ENCODE measurements around the gene PGM5. TPM values are rescaled to one million over a fixed set of nuclear protein-coding genes. Genes with fewer than 3 reads are reported as not detected.
"Not testable (repeated sequence)": the region's sequence is repeated elsewhere in the genome, so short reads cannot be mapped to it uniquely, and the experiment has no call there.

The PGM5 gene
- total RNA-seq, 1 donor from 2014 or later: not detected

- H3K4me3 Mint-ChIP-seq (ENCODE audit: low read depth); H3K36me3 Mint-ChIP-seq (ENCODE audit: low read depth); intact Hi-C loops (cut with micrococcal nuclease): not testable (repeated sequence)
Measured at GRCh38 chr9:68342265-68343025, 14.0 kb upstream of the PGM5 start.

DNA sequence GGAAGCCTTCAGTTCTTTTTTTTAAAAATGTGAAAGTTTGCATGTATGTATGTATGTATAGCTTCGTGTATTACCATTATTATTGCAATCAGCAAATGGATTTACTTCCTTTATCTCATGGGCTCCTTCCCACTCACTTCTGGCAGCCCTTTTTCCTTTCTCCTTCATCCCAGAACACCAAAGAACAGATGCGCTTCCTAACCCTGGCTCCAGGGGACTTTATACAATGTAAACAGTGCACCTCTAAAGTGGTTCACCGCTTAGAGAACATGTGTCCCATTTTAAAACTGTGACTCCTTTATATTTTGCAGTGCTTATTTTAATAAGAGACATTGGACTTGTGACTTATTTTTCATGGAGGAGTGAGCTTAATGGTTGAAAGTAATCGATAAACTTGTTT lies 13.2 kb upstream of the PGM5 start:
- H3K27ac Mint-ChIP-seq; DNase-seq (ENCODE audit: low spot score); H3K36me3 Mint-ChIP-seq (ENCODE audit: low read depth); H3K4me3 Mint-ChIP-seq (ENCODE audit: low read depth); H3K9me3 Mint-ChIP-seq; H3K4me1 Mint-ChIP-seq (ENCODE audit: low read depth); intact Hi-C loops (cut with micrococcal nuclease): not testable (repeated sequence)
- peaks cover 13% of the 10 kb centered on the region for H3K27me3 Mint-ChIP-seq (ENCODE audit: low read depth)

More at GRCh38 chr9:68342265-68343025, 14.0 kb upstream of the PGM5 start:
- H3K27me3 Mint-ChIP-seq (ENCODE audit: low read depth): peaks cover 13% of the 10 kb centered on the region
- H3K27ac Mint-ChIP-seq; H3K4me1 Mint-ChIP-seq (ENCODE audit: low read depth); DNase-seq (ENCODE audit: low spot score); H3K9me3 Mint-ChIP-seq: not testable (repeated sequence)

DNA sequence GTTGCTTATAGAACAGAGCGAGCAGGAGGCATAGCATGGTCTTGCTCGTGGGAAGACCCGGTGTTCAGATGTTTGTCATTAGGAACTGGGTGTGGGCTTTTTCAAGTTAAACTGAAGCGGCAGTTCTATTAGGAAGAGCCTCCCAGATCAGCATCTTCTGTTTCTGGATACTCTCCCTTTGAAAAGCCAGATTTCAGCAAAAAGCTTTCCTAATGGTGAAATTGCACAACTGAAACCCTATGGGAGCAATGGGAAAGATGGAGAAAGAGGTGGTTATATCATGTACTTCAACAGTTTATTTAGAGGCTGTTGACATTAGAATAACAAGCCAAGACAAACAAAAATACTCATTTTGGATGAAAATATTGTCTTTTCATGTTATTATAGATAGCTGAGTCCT lies 12.4 kb upstream of the PGM5 start:
- H3K4me1 Mint-ChIP-seq (ENCODE audit: low read depth); intact Hi-C loops (cut with micrococcal nuclease); H3K36me3 Mint-ChIP-seq (ENCODE audit: low read depth); H3K27ac Mint-ChIP-seq; DNase-seq (ENCODE audit: low spot score); H3K9me3 Mint-ChIP-seq; H3K4me3 Mint-ChIP-seq (ENCODE audit: low read depth): not testable (repeated sequence)
- peaks cover 17% of the 10 kb centered on the region for H3K27me3 Mint-ChIP-seq (ENCODE audit: low read depth)

GRCh38 chr9:68351689-68352088 lies 4.7 kb upstream of the PGM5 start:
- H3K27ac Mint-ChIP-seq; DNase-seq (ENCODE audit: low spot score); H3K36me3 Mint-ChIP-seq (ENCODE audit: low read depth); H3K9me3 Mint-ChIP-seq; intact Hi-C loops (cut with micrococcal nuclease); H3K4me1 Mint-ChIP-seq (ENCODE audit: low read depth); H3K4me3 Mint-ChIP-seq (ENCODE audit: low read depth): not testable (repeated sequence)
- H3K27me3 Mint-ChIP-seq (ENCODE audit: low read depth): peaks cover 21% of the 10 kb centered on the region

DNA sequence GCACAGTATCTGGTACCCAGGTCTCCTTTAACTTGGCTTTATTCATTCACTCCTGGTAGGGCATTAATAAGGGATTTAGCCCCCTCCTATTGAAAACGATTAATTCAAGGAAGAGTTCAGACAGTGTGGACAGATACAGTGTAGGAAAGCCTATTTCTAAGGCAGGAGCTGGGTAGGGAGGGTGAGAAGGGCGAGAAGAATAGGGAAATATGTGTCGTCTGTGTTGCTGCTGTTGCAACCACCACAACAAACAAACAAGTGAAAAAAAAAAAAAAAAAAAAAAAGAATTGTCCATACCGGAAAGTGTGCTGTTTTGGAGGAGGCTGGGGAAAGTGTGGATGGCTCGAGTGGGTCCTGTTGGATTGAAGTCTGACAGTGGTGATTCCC lies 425 bp upstream of the PGM5 start:
- intact Hi-C loops (cut with micrococcal nuclease); H3K36me3 Mint-ChIP-seq (ENCODE audit: low read depth); H3K4me1 Mint-ChIP-seq (ENCODE audit: low read depth); DNase-seq (ENCODE audit: low spot score); H3K9me3 Mint-ChIP-seq; H3K27ac Mint-ChIP-seq: not testable (repeated sequence)
- H3K4me3 Mint-ChIP-seq (ENCODE audit: low read depth): peak overlapping the region; percentile 31
- peaks cover 26% of the 10 kb centered on the region for H3K27me3 Mint-ChIP-seq (ENCODE audit: low read depth)

GRCh38 chr9:68357119-68357714 lies 806 bp downstream of the PGM5 start:
- H3K9me3 Mint-ChIP-seq; H3K4me3 Mint-ChIP-seq (ENCODE audit: low read depth); DNase-seq (ENCODE audit: low spot score); H3K27ac Mint-ChIP-seq; intact Hi-C loops (cut with micrococcal nuclease); H3K4me1 Mint-ChIP-seq (ENCODE audit: low read depth); H3K36me3 Mint-ChIP-seq (ENCODE audit: low read depth): not testable (repeated sequence)
- peaks cover 28% of the 10 kb centered on the region for H3K27me3 Mint-ChIP-seq (ENCODE audit: low read depth)

DNA sequence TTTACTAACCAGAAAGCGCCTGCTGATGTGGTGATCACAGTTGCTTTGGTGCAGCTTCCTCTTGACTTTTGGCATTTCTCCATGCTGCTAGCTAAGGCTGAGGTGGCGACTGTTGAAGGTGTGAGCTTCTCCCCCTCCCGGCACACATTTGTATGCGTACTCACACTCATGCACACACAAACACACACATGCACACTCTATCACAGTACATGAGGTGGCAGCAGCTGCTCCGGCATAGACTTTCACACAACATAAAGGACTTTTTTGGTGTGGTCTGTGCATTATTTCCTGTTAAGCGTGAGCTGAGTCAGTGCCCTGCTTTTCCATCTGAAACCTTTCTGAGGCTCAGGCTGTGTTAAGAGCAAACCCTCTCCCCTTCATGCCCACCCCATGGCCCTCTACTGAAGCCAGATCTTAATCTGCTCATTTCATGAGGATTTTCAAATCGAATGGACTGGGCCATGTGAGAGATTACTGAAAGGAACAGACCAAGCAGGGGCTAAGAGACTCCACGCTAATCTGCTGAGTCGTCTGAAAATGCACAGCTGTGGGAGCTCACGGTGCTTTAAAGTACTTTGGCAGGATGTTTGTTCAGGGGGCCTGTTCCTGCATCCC lies 10.6 kb downstream of the PGM5 start:
- H3K27ac Mint-ChIP-seq; H3K4me1 Mint-ChIP-seq (ENCODE audit: low read depth); H3K4me3 Mint-ChIP-seq (ENCODE audit: low read depth); H3K36me3 Mint-ChIP-seq (ENCODE audit: low read depth); DNase-seq (ENCODE audit: low spot score); intact Hi-C loops (cut with micrococcal nuclease); H3K9me3 Mint-ChIP-seq; H3K27me3 Mint-ChIP-seq (ENCODE audit: low read depth): not testable (repeated sequence)

DNA sequence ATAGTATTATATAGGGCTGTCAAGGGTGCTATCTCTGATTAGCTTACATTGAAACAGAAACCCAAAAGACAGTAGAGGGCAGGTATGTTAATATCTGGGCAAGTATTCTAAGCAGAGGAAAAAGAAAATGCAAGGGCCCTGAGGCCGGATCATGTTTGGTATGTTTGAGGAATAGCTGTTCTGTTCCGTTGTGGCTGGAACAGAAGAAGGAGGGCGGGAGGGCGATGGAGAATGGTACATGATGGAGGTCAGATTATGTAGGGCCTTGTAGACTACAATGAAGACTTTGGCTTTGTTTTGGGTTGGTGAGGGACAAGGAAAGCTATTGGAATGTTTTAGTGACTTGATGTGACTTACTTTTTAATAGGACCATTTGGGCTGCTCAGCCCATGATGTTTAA lies 19.4 kb downstream of the PGM5 start:
- H3K27ac Mint-ChIP-seq; DNase-seq (ENCODE audit: low spot score); H3K36me3 Mint-ChIP-seq (ENCODE audit: low read depth); H3K9me3 Mint-ChIP-seq; H3K4me1 Mint-ChIP-seq (ENCODE audit: low read depth); H3K4me3 Mint-ChIP-seq (ENCODE audit: low read depth); H3K27me3 Mint-ChIP-seq (ENCODE audit: low read depth); intact Hi-C loops (cut with micrococcal nuclease): not testable (repeated sequence)

DNA sequence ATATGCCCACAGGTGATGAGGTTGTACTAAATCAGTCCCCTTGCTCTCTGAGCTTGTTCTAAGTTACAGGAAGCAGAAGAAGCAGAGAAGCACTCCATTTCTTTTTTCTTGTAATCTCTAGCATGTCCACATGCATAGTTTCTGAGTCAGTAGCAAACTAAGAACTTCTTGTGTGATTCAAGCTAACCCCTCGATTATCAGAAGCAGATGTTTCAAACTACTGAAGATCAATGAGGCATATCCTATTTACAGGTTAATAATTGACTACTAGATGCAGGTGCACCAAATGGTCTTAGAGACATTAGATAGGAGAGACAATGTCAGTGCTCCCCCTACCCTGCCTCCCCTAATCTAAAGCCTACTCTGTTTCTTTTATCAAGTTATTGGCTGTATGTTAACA lies 21.3 kb downstream of the PGM5 start:
- H3K4me1 Mint-ChIP-seq (ENCODE audit: low read depth); H3K9me3 Mint-ChIP-seq; DNase-seq (ENCODE audit: low spot score); H3K36me3 Mint-ChIP-seq (ENCODE audit: low read depth); intact Hi-C loops (cut with micrococcal nuclease); H3K4me3 Mint-ChIP-seq (ENCODE audit: low read depth); H3K27me3 Mint-ChIP-seq (ENCODE audit: low read depth); H3K27ac Mint-ChIP-seq: not testable (repeated sequence)

DNA sequence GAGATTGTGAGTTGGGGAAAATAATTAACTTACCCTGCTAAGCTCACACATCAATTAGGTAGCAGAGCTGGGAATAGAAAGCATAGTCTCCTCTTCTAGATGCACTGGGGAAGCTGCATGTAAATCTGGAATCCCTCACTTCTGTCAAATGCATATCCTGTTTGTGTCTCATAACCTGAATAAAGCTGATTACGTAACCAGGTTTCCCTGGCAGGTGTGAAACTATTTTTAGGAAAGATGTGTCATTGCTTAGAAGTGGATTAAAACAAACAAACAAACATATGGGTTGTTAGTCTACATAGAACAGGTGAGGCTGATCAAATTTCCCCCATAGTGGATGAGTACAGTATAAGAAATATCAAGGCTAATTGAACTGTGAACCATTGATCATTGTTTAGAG lies 27.5 kb downstream of the PGM5 start:
- DNase-seq (ENCODE audit: low spot score); H3K4me1 Mint-ChIP-seq (ENCODE audit: low read depth); H3K4me3 Mint-ChIP-seq (ENCODE audit: low read depth); H3K9me3 Mint-ChIP-seq; H3K36me3 Mint-ChIP-seq (ENCODE audit: low read depth); intact Hi-C loops (cut with micrococcal nuclease); H3K27me3 Mint-ChIP-seq (ENCODE audit: low read depth); H3K27ac Mint-ChIP-seq: not testable (repeated sequence)

GRCh38 chr9:68389558-68389957 lies 33.1 kb downstream of the PGM5 start:
- H3K4me3 Mint-ChIP-seq (ENCODE audit: low read depth); intact Hi-C loops (cut with micrococcal nuclease); DNase-seq (ENCODE audit: low spot score); H3K9me3 Mint-ChIP-seq; H3K4me1 Mint-ChIP-seq (ENCODE audit: low read depth); H3K36me3 Mint-ChIP-seq (ENCODE audit: low read depth); H3K27me3 Mint-ChIP-seq (ENCODE audit: low read depth); H3K27ac Mint-ChIP-seq: not testable (repeated sequence)

- DNase-seq (ENCODE audit: low spot score); H3K36me3 Mint-ChIP-seq (ENCODE audit: low read depth); intact Hi-C loops (cut with micrococcal nuclease); H3K4me1 Mint-ChIP-seq (ENCODE audit: low read depth); H3K4me3 Mint-ChIP-seq (ENCODE audit: low read depth); H3K27ac Mint-ChIP-seq; H3K27me3 Mint-ChIP-seq (ENCODE audit: low read depth); H3K9me3 Mint-ChIP-seq: not testable (repeated sequence)
Measured at GRCh38 chr9:68390737-68391136, 34.3 kb downstream of the PGM5 start.

DNA sequence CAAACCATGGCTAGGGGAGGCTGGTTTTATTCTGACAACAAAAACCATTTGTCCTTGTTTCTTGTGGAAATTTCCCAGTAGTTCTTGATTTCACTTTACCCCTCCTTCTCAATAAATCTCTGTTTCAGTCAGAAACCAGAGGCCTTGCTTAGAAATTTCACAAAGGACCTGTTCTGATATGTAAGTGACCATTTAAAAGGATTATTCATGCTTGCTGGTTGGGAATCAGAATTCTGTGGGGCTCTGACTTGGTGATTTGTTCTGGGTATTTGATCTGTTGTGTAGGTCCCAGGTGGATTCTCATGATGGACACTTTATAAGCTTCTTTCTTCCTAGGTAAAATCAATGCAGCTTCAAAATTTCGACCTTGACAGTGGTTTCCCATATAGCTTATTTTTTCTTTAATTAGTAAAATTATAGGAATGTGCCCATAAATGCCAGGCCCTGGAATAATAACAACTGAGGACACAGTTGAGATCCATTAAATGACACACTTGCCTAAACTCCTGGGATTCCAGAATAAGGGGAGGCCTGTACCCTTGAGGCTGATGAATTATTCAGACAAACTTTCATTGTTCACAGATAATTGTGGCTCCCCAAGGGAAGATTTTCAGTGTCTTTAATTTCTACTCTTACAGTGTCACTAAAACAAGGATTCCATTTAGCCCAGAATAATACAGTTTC lies 40.1 kb downstream of the PGM5 start:
- H3K4me3 Mint-ChIP-seq (ENCODE audit: low read depth); H3K27me3 Mint-ChIP-seq (ENCODE audit: low read depth); H3K9me3 Mint-ChIP-seq; H3K4me1 Mint-ChIP-seq (ENCODE audit: low read depth); DNase-seq (ENCODE audit: low spot score); intact Hi-C loops (cut with micrococcal nuclease); H3K36me3 Mint-ChIP-seq (ENCODE audit: low read depth); H3K27ac Mint-ChIP-seq: not testable (repeated sequence)

All from activated T-helper 2 cell treated with anti-CD3 and anti-CD28 coated beads, Interferon-gamma antibody, Interleukin-2, Interleukin-4, amounts not matched to agents 10 μg/mL and 5 μg/mL and 100 μg/mL, durations not matched to agents 14 hours and 24 hours and 36 hours (primary cell).